Left cardiac atrium (tissue), 4 donors: Measurements from ENCODE around the gene KMT5C. TPM values are rescaled to one million over a fixed set of nuclear protein-coding genes. Genes with fewer than 3 reads are reported as not detected.

Source experiments
- ATAC-seq, 2 donors: fragments of 200-7000 bp; cut with Tn5 transposase; one replicate each; pipeline ENCODE4 v1.9.1; 2020; ENCODE audit warnings: mild to moderate bottlenecking in 2 of 2, moderate library complexity in 2 of 2
- DNase-seq: peaks from one replicate; pipeline ENCODE4 v3.0.0-alpha.2; 2020
- intact Hi-C, 2 donors: fragments of 100-400 bp; cut with DNase I; formaldehyde crosslinking; loops; one replicate each; pipeline versions ENCODE4 v1.14.1 to v1.15.1; 2022 to 2023
- total RNA-seq, 2 donors: library from RNA; stranded (reverse); fragmentation: NEBNext Ultra II Directional; extraction: Animal tissue kit (Norgen Biotek cat#: 25700); gene quantifications; one replicate each; pipeline ENCODE4 v1.2.1, GENCODE V29; 2021
- donor health status: DM: no; HTN: yes; CAD: no.
- donor health status: DM: no; HTN: yes; CAD: no; lungs with severe emphysema.
- donor health status: DM: yes; HTN: yes; CAD: no.
- donor health status: Dilated cardiomyopathy.

The KMT5C gene
- total RNA-seq, 2 donors from 2014 or later = 6.7 to 6.9 TPM

GRCh38 chr19:55377356-55378131 lies 37.9 kb downstream of the KMT5C start:
- ATAC-seq = peak in 1 of 2 donors; percentile 23
- intact Hi-C loops = no loop called here
- no peak for DNase-seq

- no peak for DNase-seq
- intact Hi-C loops = no loop called here
- no peak for ATAC-seq
Observed at GRCh38 chr19:55379174-55379573, 39.5 kb downstream of the KMT5C start.

- intact Hi-C loops = loop anchor here (5.0 to 10.0 kb wide), 3 partner anchors 40 to 80 kb away; no protein-coding TSS in a partner anchor
- ATAC-seq (no peak), DNase-seq (no peak)
Observed at GRCh38 chr19:55382013-55382412, 42.3 kb downstream of the KMT5C start.

GRCh38 chr19:55382522-55383054 lies 42.9 kb downstream of the KMT5C start:
- intact Hi-C loops = loop anchor here (5.0 to 10.0 kb wide), 3 partner anchors 40 to 80 kb away; no protein-coding TSS in a partner anchor
- no peak for DNase-seq
- ATAC-seq = no peak

- intact Hi-C loops = loop anchor here (5.0 to 10.0 kb wide), 3 partner anchors 41 to 81 kb away; no protein-coding TSS in a partner anchor
- ATAC-seq (peak; percentile 1 to 23), DNase-seq (peak; percentile 59)
Observed at GRCh38 chr19:55383279-55384130, 43.8 kb downstream of the KMT5C start.

GRCh38 chr19:55384131-55384919 lies 44.6 kb downstream of the KMT5C start, which contains the start of gene TMEM238:
Gene TMEM238 (minus strand): TSS chr19:55384292. CDS start chr19:55384259, 33 bp downstream.
- intact Hi-C loops = loop anchor here (5.0 to 10.0 kb wide), 3 partner anchors 42 to 82 kb away; no protein-coding TSS in a partner anchor
- peak in 1 of 2 donors; percentile 0 for ATAC-seq
- no peak for DNase-seq

- DNase-seq = peak; percentile 97
- intact Hi-C loops = loop anchor here (5.0 to 10.0 kb wide), 3 partner anchors 43 to 83 kb away; no protein-coding TSS in a partner anchor
- peak; percentile 88 to 89 for ATAC-seq
Observed at GRCh38 chr19:55384920-55385723, 45.4 kb downstream of the KMT5C start.

- intact Hi-C loops = loop anchor here in 1 of 2 donors (10.0 kb wide), 1 partner anchor 81 kb away; no protein-coding TSS in a partner anchor
- ATAC-seq (peak; percentile 88 to 90), DNase-seq (peak; percentile 99)
Observed at GRCh38 chr19:55385724-55386492, 46.2 kb downstream of the KMT5C start, which contains the start of gene RPL28. Gene RPL28 (plus strand): TSS chr19:55385932. CDS start chr19:55386358, 426 bp downstream.

GRCh38 chr19:55386493-55386971 lies 46.9 kb downstream of the KMT5C start:
- DNase-seq (no peak), ATAC-seq (no peak)
- intact Hi-C loops = loop anchor here in 1 of 2 donors (10.0 kb wide), 1 partner anchor 82 kb away; no protein-coding TSS in a partner anchor

- intact Hi-C loops = loop anchor here in 1 of 2 donors (10.0 kb wide), 1 partner anchor 83 kb away; no protein-coding TSS in a partner anchor
- ATAC-seq (no peak), DNase-seq (no peak)
Observed at GRCh38 chr19:55387736-55388497, 48.2 kb downstream of the KMT5C start.

GRCh38 chr19:55389386-55390317 lies 50.0 kb downstream of the KMT5C start:
- no peak for ATAC-seq
- intact Hi-C loops = loop anchor here in 1 of 2 donors (10.0 kb wide), 1 partner anchor 85 kb away; no protein-coding TSS in a partner anchor

GRCh38 chr19:55390461-55390880 lies 50.8 kb downstream of the KMT5C start:
- no peak for ATAC-seq
- intact Hi-C loops = no loop called here
- no peak for DNase-seq

More at GRCh38 chr19:55389386-55390317, 50.0 kb downstream of the KMT5C start:
- no peak for DNase-seq

GRCh38 chr19:55391191-55391670 lies 51.6 kb downstream of the KMT5C start:
- intact Hi-C loops = no loop called here
- DNase-seq (no peak), ATAC-seq (no peak)
